Dermis blood vessel endothelial cell (primary cell): ENCODE results near the gene CACNA1G. TPM values are rescaled to one million over a fixed set of nuclear protein-coding genes. Genes with fewer than 3 reads are reported as not detected.

Source experiments
- DNase-seq: peaks from one replicate; pipeline ENCODE4 v3.0.0; 2010
- total RNA-seq: library from RNA; depleted of rRNA; stranded (reverse); fragments of >200 nt; gene quantifications from 2 replicates; pipeline ENCODE4 v1.2.3, GENCODE V29; 2014

Gene CACNA1G
- total RNA-seq, 1 donor from 2014 or later, result not detected

DNA sequence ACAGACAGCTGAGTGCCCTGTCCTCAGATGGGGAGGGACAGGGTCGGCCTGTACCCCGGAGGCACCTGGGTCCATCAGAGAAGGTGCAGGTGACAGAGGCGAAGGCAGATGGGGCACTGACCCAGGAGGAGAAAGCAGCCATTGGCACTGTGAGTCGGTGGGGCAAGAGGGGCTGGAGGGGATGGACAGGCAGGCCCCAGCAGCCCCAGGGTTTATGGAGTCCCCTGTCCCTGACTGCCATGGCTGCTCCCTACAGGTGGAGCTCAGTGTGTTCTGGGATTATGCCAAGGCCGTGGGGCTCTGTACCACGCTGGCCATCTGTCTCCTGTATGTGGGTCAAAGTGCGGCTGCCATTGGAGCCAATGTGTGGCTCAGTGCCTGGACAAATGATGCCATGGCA, 115.1 kb downstream of the CACNA1G start:
- no peak for DNase-seq

DNA sequence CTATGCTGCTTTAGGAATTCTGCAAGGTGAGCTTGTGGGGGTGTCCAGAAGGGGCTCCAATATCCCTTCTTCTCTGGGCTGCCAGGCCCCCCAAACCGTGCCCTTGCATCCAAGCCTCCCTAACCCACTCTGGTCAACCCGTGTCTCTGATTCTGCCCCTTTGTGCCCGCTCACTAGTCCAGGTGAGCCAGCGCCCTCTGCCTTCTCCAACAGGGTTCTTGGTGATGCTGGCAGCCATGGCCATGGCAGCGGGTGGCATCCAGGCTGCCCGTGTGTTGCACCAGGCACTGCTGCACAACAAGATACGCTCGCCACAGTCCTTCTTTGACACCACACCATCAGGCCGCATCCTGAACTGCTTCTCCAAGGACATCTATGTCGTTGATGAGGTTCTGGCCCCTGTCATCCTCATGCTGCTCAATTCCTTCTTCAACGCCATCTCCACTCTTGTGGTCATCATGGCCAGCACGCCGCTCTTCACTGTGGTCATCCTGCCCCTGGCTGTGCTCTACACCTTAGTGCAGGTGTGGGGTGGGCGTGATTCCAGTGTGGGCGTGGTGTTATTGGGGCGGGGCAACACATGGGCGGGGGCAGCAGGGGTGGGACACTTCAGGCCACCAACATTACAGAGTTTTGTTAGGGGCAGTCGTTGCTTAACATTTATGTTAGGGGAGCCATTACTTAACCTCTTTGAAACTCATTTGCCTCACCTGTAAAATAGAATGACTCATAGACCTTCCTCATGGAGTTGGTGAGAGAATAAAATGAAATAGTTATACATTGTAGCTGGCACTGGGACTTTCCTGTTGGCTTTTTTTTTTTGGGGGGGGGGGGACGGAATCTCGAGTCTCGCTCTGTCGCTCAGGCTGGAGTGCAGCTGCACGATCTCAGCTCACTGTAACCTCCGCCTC, 115.8 kb downstream of the CACNA1G start:
- no peak for DNase-seq

Other genes starting within 250 kb of the CACNA1G start
- gene XYLT2, start 214.6 kb upstream of the CACNA1G start, total RNA-seq, result 26.5 and 31.8 TPM in 2 replicates
- gene MRPL27, start 187.5 kb upstream of the CACNA1G start, total RNA-seq, result 35.4 and 70.3 TPM in 2 replicates
- gene EME1, start 187.5 kb upstream of the CACNA1G start, total RNA-seq, result 1.0 and 4.6 TPM in 2 replicates
- 118 and 227 TPM in 2 replicates for gene LRRC59, start 163.2 kb upstream of the CACNA1G start, total RNA-seq
- gene ACSF2, start 134.5 kb upstream of the CACNA1G start, total RNA-seq, result 10.1 and 15.5 TPM in 2 replicates
- gene CHAD, start 91.8 kb upstream of the CACNA1G start, total RNA-seq, result not detected in 2 replicates
- 15.9 and 18.2 TPM in 2 replicates for gene RSAD1, start 81.9 kb upstream of the CACNA1G start, total RNA-seq
- gene MYCBPAP, start 52.3 kb upstream of the CACNA1G start, total RNA-seq, result 0.34 and 0.42 TPM in 2 replicates
- gene EPN3, start 28.0 kb upstream of the CACNA1G start, total RNA-seq, result under 0.01 TPM in 1 of 2 replicates, not detected in the other
- 36.8 and 43.6 TPM in 2 replicates for gene SPATA20, start 13.5 kb upstream of the CACNA1G start, total RNA-seq
- 1.3 and 2.7 TPM in 2 replicates for gene ABCC3, start 74.2 kb downstream of the CACNA1G start, total RNA-seq
- gene ANKRD40, start 147.2 kb downstream of the CACNA1G start, total RNA-seq, result 33.2 and 35.4 TPM in 2 replicates
- gene LUC7L3, start 158.9 kb downstream of the CACNA1G start, total RNA-seq, result 21.4 and 31.5 TPM in 2 replicates
- gene ANKRD40CL, start 206.8 kb downstream of the CACNA1G start, total RNA-seq, result not detected in 2 replicates